HepG2 (cell line): ENCODE measurements around the gene TRIM62. TPM values are rescaled to one million over a fixed set of nuclear protein-coding genes. Genes with fewer than 3 reads are reported as not detected.

Experiments used
- DRAP1 ChIP-seq: IDR thresholded peaks from 2 replicates; pipeline ENCODE4 v1.6.1; 2016; ENCODE audit warnings: missing genetic modification reagents, missing compliant biosample characterization
- FOXJ3 ChIP-seq: sonication (generic); formaldehyde crosslinking; IDR thresholded peaks from 2 replicates; pipeline ENCODE4 v1.4.0; 2020; ENCODE audit warnings: missing genetic modification reagents, mild to moderate bottlenecking, borderline replicate concordance
- KIAA2018 ChIP-seq: sonication (generic); formaldehyde crosslinking; IDR thresholded peaks from 2 replicates; pipeline ENCODE4 v1.5.0; 2020; ENCODE audit warnings: mild to moderate bottlenecking, missing genetic modification reagents, borderline replicate concordance
- KLF12 ChIP-seq: sonication (generic); formaldehyde crosslinking; IDR thresholded peaks from 2 replicates; pipeline ENCODE4 v1.4.0; 2020; ENCODE audit warnings: missing genetic modification reagents, borderline replicate concordance
- PRMT3 ChIP-seq: sonication (generic); formaldehyde crosslinking; IDR thresholded peaks from 2 replicates; pipeline ENCODE4 v1.8.1; 2022; ENCODE audit warnings: low read depth, mild to moderate bottlenecking, moderate library complexity, missing genetic modification reagents, borderline replicate concordance
- TAF1 ChIP-seq: sonication (generic); formaldehyde crosslinking; IDR thresholded peaks from 2 replicates; pipeline ENCODE4 v1.4.0; 2020; ENCODE audit warnings: missing genetic modification reagents
- ZBTB3 ChIP-seq: sonication (generic); formaldehyde crosslinking; IDR thresholded peaks from 2 replicates; pipeline ENCODE4 v1.4.0; 2020; ENCODE audit warnings: low read depth, mild to moderate bottlenecking, moderate library complexity, missing genetic modification reagents, borderline replicate concordance
- ZNF646 ChIP-seq: sonication (generic); formaldehyde crosslinking; IDR thresholded peaks from 2 replicates; pipeline ENCODE4 v1.9.0; 2021; ENCODE audit warnings: mild to moderate bottlenecking, missing genetic modification reagents
- ZNF670 ChIP-seq: sonication (generic); formaldehyde crosslinking; IDR thresholded peaks from 2 replicates; pipeline ENCODE4 v1.8.0; 2022; ENCODE audit warnings: mild to moderate bottlenecking, missing genetic modification reagents, borderline replicate concordance
- ZNF776 ChIP-seq: sonication (generic); formaldehyde crosslinking; IDR thresholded peaks from 2 replicates; pipeline ENCODE4 v1.4.0; 2020; ENCODE audit warnings: mild to moderate bottlenecking, missing genetic modification reagents
- polyA plus RNA-seq, 8 experiments: library from polyadenylated mRNA; depleted of rRNA in 3 of 8; stranded (reverse) in 7 of 8; unstranded in 1 of 8; fragments of >200 nt; fragmentation: Illumina TruSeq in 4 of 8; extraction: Trizol in 4 of 8; gene quantifications; 2 replicates each; pipeline versions ENCODE4 v1.2.1 to v1.2.3, GENCODE V29; 2011 to 2016; ENCODE audit warnings: low read depth in 4 of 8, missing spikeins in 1 of 8, mixed read lengths in 1 of 8; ENCODE audit not compliant: insufficient read depth in 1 of 8
- total RNA-seq, 5 experiments: library from RNA; depleted of rRNA; stranded (reverse); fragments of >200 nt; fragmentation: Illumina TruSeq; extraction: Trizol; gene quantifications; 2 replicates each; pipeline ENCODE4 v1.2.3, GENCODE V29; 2016; ENCODE audit warnings: low read depth in 1 of 5

Gene TRIM62
- total and polyA plus RNA-seq, 2 of the 13 experiments (the other 11 are each of a cell fraction or from before 2014, with no cell fraction given): 0.53 to 0.57 TPM

- TF ChIP-seq KIAA2018 (CRISPR knock-in tag) (no peak), ZNF776 (no peak), ZBTB3 (CRISPR knock-in tag) (0 out of 2 replicates have a peak, but pooled peaks have one; percentile 35), KLF12 (CRISPR knock-in tag) (peak; percentile 47; the same call in 1 of the 2 replicates), FOXJ3 (CRISPR knock-in tag) (peak; percentile 44; the same call in 1 of the 2 replicates), PRMT3 (no peak), ZNF646 (CRISPR knock-in tag) (no peak), DRAP1 (CRISPR knock-in tag) (peak; percentile 81), TAF1 (CRISPR knock-in tag) (peak; percentile 82), ZNF670 (peak; percentile 69; the same call in 1 of the 2 replicates)
Observed at GRCh38 chr1:33127001-33127823, 54.6 kb downstream of the TRIM62 start (continued).
